H1 (cell line): Measurements from ENCODE around the gene SPATS2L. TPM values are rescaled to one million over a fixed set of nuclear protein-coding genes. Genes with fewer than 3 reads are reported as not detected.

ENCODE experiments used
- CTCF ChIA-PET: fragments of 300-600 bp; sonication (Branson Sonifier 250); formaldehyde crosslinking; loops from one replicate; lab custom pipeline; 2021; ENCODE audit not compliant: partially characterized antibody; lab: Charles Lee
- POLR2A ChIA-PET: fragments of 300-600 bp; sonication (Branson Sonifier 250); formaldehyde crosslinking; loops from one replicate; lab custom pipeline; 2021; ENCODE audit warnings: inconsistent platforms; ENCODE audit not compliant: partially characterized antibody; lab: Charles Lee
- DNase-seq, 2 experiments: peaks; one replicate each; pipeline versions ENCODE4 v3.0.0 to v3.0.0-alpha.2; 2010 to 2022; ENCODE audit warnings: low spot score in 2 of 2, low read depth in 1 of 2, mixed read lengths in 1 of 2
- FAIRE-seq: peaks from 2 replicates; lab custom pipeline; 2011; peaks lifted over from hg19 to GRCh38; lab: Jason Lieb, UNC
- H2AFZ ChIP-seq: 2 replicates; pipeline ENCODE4 v1.8.1; 2012; ENCODE audit warnings: low read length, inconsistent platforms
- H2AK5ac ChIP-seq: 2 replicates; pipeline ENCODE4 v1.6.1; 2013; ENCODE audit warnings: low read depth, low read length
- H2BK120ac ChIP-seq: replicated peaks from 2 replicates; pipeline ENCODE3; 2013; ENCODE audit warnings: low read depth, low read length, inconsistent platforms
- H2BK12ac ChIP-seq: 2 replicates; pipeline ENCODE4 v1.6.1; 2013; ENCODE audit warnings: low read depth, low read length
- H2BK15ac ChIP-seq: 2 replicates; pipeline ENCODE4 v1.6.1; 2013; ENCODE audit warnings: low read length
- H2BK20ac ChIP-seq: 2 replicates; pipeline ENCODE4 v1.6.1; 2013; ENCODE audit warnings: low read length
- H2BK5ac ChIP-seq: 2 replicates; pipeline ENCODE4 v1.6.1; 2013; ENCODE audit warnings: low read depth, low read length
- H3K14ac ChIP-seq: 2 replicates; pipeline ENCODE4 v1.6.1; 2013; ENCODE audit warnings: inconsistent platforms; ENCODE audit not compliant: insufficient read length
- H3K18ac ChIP-seq: 2 replicates; pipeline ENCODE4 v1.6.1; 2013; ENCODE audit warnings: low read length; ENCODE audit errors: extremely low read depth
- H3K23ac ChIP-seq: 2 replicates; pipeline ENCODE4 v1.6.1; 2013; ENCODE audit warnings: inconsistent platforms; ENCODE audit not compliant: insufficient read length
- H3K23me2 ChIP-seq: 2 replicates; pipeline ENCODE4 v1.6.1; 2013; ENCODE audit warnings: low read depth, low read length
- H3K27ac ChIP-seq: 2 replicates; pipeline ENCODE4 v1.6.1; 2011; ENCODE audit warnings: low read depth, low read length, inconsistent platforms
- H3K27me3 ChIP-seq, 4 experiments: replicated peaks in 1 of 4; 1 replicate in 1 of 4; 2 replicates in 3 of 4; pipeline versions ENCODE4 v1.6.1 to v1.8.1; 2011 to 2013; ENCODE audit warnings: low read length in 3 of 4, mild to moderate bottlenecking in 3 of 4, inconsistent platforms in 2 of 4, mixed read lengths in 2 of 4, moderate library complexity in 1 of 4; ENCODE audit not compliant: control insufficient read depth in 3 of 4, insufficient read depth in 3 of 4; ENCODE audit errors: extremely low read depth in 1 of 4
- H3K36me3 ChIP-seq, 4 experiments: 2 replicates each; pipeline versions ENCODE4 v1.6.1 to v1.8.1; 2011 to 2013; ENCODE audit warnings: mild to moderate bottlenecking in 4 of 4, low read length in 3 of 4, moderate library complexity in 2 of 4, control low read depth in 1 of 4, inconsistent platforms in 1 of 4; ENCODE audit not compliant: insufficient read depth in 4 of 4, control insufficient read depth in 2 of 4
- H3K4ac ChIP-seq: replicated peaks from 2 replicates; pipeline ENCODE3; 2013; ENCODE audit warnings: low read length, low read depth, mixed read lengths, inconsistent platforms; ENCODE audit not compliant: insufficient read length
- H3K4me1 ChIP-seq, 4 experiments: replicated peaks in 1 of 4; 1 replicate in 1 of 4; 2 replicates in 3 of 4; pipeline versions ENCODE4 v1.6.1 to v1.8.1; 2011 to 2013; ENCODE audit warnings: low read length in 3 of 4, inconsistent platforms in 2 of 4, mixed read lengths in 1 of 4; ENCODE audit not compliant: insufficient read depth in 4 of 4, control insufficient read depth in 3 of 4
- H3K4me2 ChIP-seq, 2 experiments: 2 replicates each; pipeline versions ENCODE4 v1.6.1 to v1.8.1; 2011 to 2013; ENCODE audit warnings: low read depth in 2 of 2, low read length in 2 of 2, control low read depth in 1 of 2, inconsistent platforms in 1 of 2, mild to moderate bottlenecking in 1 of 2; ENCODE audit not compliant: insufficient read depth in 1 of 2
- H3K4me3 ChIP-seq, 4 experiments: fragments of 200-600, 300-600 bp in 1 of 4; sonication (generic), shearing (Covaris generic), sonication (Bioruptor Twin) in 1 of 4; 2 replicates each; pipeline versions ENCODE4 v1.5.1 to v1.8.1; 2011 to 2016; ENCODE audit warnings: low read length in 4 of 4, low read depth in 3 of 4, control low read depth in 2 of 4, inconsistent platforms in 2 of 4, mild to moderate bottlenecking in 2 of 4, mixed read lengths in 1 of 4, moderate library complexity in 1 of 4; ENCODE audit not compliant: insufficient read depth in 2 of 4; ENCODE audit errors: extremely low read depth in 1 of 4
- H3K56ac ChIP-seq: replicated peaks from 2 replicates; pipeline ENCODE3; 2013; ENCODE audit warnings: low read depth, mild to moderate bottlenecking, mixed read lengths, low read length, inconsistent platforms; ENCODE audit not compliant: insufficient read length
- H3K79me1 ChIP-seq: 2 replicates; pipeline ENCODE4 v1.6.1; 2013; ENCODE audit warnings: low read depth, low read length, control low read depth
- H3K79me2 ChIP-seq, 2 experiments: 2 replicates each; pipeline versions ENCODE4 v1.6.1 to v1.8.1; 2012 to 2013; ENCODE audit warnings: low read length in 2 of 2, mild to moderate bottlenecking in 2 of 2, inconsistent platforms in 1 of 2; ENCODE audit not compliant: insufficient read depth in 2 of 2, control insufficient read depth in 1 of 2
- H3K9ac ChIP-seq, 4 experiments: replicated peaks in 1 of 4; 1 replicate in 1 of 4; 2 replicates in 3 of 4; pipeline versions ENCODE4 v1.6.1 to v1.8.1; 2011 to 2013; ENCODE audit warnings: low read depth in 3 of 4, low read length in 3 of 4, control low read depth in 2 of 4, mild to moderate bottlenecking in 2 of 4, moderate library complexity in 2 of 4, inconsistent platforms in 1 of 4; ENCODE audit errors: extremely low read depth in 1 of 4
- H3K9me3 ChIP-seq, 2 experiments: 2 replicates each; pipeline versions ENCODE4 v1.6.1 to v1.8.1; 2012 to 2013; ENCODE audit warnings: mild to moderate bottlenecking in 2 of 2, moderate library complexity in 2 of 2, control low read depth in 1 of 2, inconsistent platforms in 1 of 2, low read depth in 1 of 2, low read length in 1 of 2, mixed read lengths in 1 of 2; ENCODE audit not compliant: insufficient read depth in 2 of 2
- H4K20me1 ChIP-seq, 2 experiments: replicated peaks in 1 of 2; 2 replicates each; pipeline versions ENCODE3 to v1.8.1; 2011 to 2013; ENCODE audit warnings: inconsistent platforms in 2 of 2, low read length in 2 of 2, mild to moderate bottlenecking in 1 of 2; ENCODE audit not compliant: insufficient read depth in 2 of 2, control insufficient read depth in 1 of 2
- H4K5ac ChIP-seq: 2 replicates; pipeline ENCODE4 v1.6.1; 2013; ENCODE audit warnings: low read length, low read depth, mixed read lengths, inconsistent platforms; ENCODE audit not compliant: insufficient read length
- H4K8ac ChIP-seq: 2 replicates; pipeline ENCODE4 v1.8.0; 2013; ENCODE audit warnings: mild to moderate bottlenecking, moderate library complexity, low read length, inconsistent platforms; ENCODE audit not compliant: insufficient read depth; ENCODE audit errors: extremely low read depth
- H4K91ac ChIP-seq: replicated peaks from 2 replicates; pipeline ENCODE3; 2013; ENCODE audit warnings: low read length, mixed read lengths, inconsistent platforms; ENCODE audit not compliant: insufficient read length
- BCL11A ChIP-seq, 2 experiments: IDR thresholded peaks; one replicate each; pipeline ENCODE4 v1.6.1; 2011; ENCODE audit warnings: low read depth in 2 of 2, low read length in 2 of 2, mild to moderate bottlenecking in 2 of 2
- CBX5 ChIP-seq: fragments of 300-800, 300-1000 bp; sonication (generic); IDR thresholded peaks from 2 replicates; pipeline ENCODE4 v1.7.1; 2016; ENCODE audit warnings: antibody characterized with exemption, low read length, low read depth
- CBX8 ChIP-seq: fragments of 300-800, 300-1000 bp; sonication (generic); IDR thresholded peaks from 2 replicates; pipeline ENCODE4 v1.7.1; 2016; ENCODE audit warnings: low read depth, low read length, borderline replicate concordance
- CREB1 ChIP-seq: IDR thresholded peaks from 2 replicates; pipeline ENCODE4 v1.6.1; 2012; ENCODE audit warnings: inconsistent platforms
- FOSL1 ChIP-seq: IDR thresholded peaks from 2 replicates; pipeline ENCODE4 v1.6.1; 2011; ENCODE audit warnings: mild to moderate bottlenecking, low read depth, low read length, moderate library complexity; ENCODE audit not compliant: insufficient read depth
- GABPA ChIP-seq: IDR thresholded peaks from 2 replicates; pipeline ENCODE4 v1.6.1; 2011; ENCODE audit warnings: mild to moderate bottlenecking, low read length, moderate library complexity, borderline replicate concordance; ENCODE audit not compliant: insufficient read depth
- KDM1A ChIP-seq: fragments of 200-600, 300-600 bp; sonication (generic); IDR thresholded peaks from 2 replicates; pipeline ENCODE4 v1.7.1; 2016; ENCODE audit warnings: mild to moderate bottlenecking, low read length, borderline replicate concordance
- MAFK ChIP-seq: IDR thresholded peaks from 2 replicates; pipeline ENCODE4 v1.6.1; 2012; ENCODE audit warnings: low read depth, mild to moderate bottlenecking, improper control_type of control experiment, low read length
- RNF2 ChIP-seq: fragments of 200-900, 300-1000 bp; sonication (generic); IDR thresholded peaks from 2 replicates; pipeline ENCODE4 v1.7.1; 2016; ENCODE audit warnings: borderline replicate concordance, low read depth, mild to moderate bottlenecking, antibody characterized with exemption, low read length; ENCODE audit not compliant: poor library complexity, severe bottlenecking; ENCODE audit errors: missing control alignments
- SAP30 ChIP-seq: fragments of 300-600 bp; sonication (generic); IDR thresholded peaks from 2 replicates; pipeline ENCODE4 v1.7.1; 2012; ENCODE audit warnings: low read length, moderate library complexity, mild to moderate bottlenecking, inconsistent platforms; ENCODE audit not compliant: insufficient read depth, insufficient replicate concordance
- SP1 ChIP-seq: IDR thresholded peaks from 2 replicates; pipeline ENCODE4 v1.6.1; 2011; ENCODE audit warnings: low read depth, low read length
- WGBS, 2 experiments: shearing (Covaris generic) in 1 of 2; methylation state at CpG; one replicate each; pipeline versions ENCODE4 v1.1.6 to v1.1.7; 2013 to 2015; ENCODE audit warnings: low lambda C conversion rate in 2 of 2, mixed read lengths in 2 of 2, inconsistent platforms in 1 of 2, low coverage in 1 of 2, missing lambda C conversion rate in 1 of 2; ENCODE audit not compliant: insufficient replicate concordance in 2 of 2, insufficient coverage in 1 of 2, insufficient read length in 1 of 2; ENCODE audit errors: extremely low coverage in 1 of 2, missing lambda C conversion rate in 1 of 2; 5-methylcytosine and 5-hydroxymethylcytosine counted together
- polyA plus RNA-seq, 7 experiments: library from polyadenylated mRNA; depleted of rRNA in 3 of 7; stranded (reverse) in 5 of 7; unstranded in 2 of 7; fragments of >200 nt in 5 of 7; fragments of 200-250 nt in 2 of 7; gene quantifications; 1 replicate in 5 of 7; 2 replicates in 1 of 7; 4 replicates in 1 of 7; pipeline versions ENCODE4 v1.2.1 to v1.2.3, GENCODE V29; 2011 to 2013; ENCODE audit warnings: missing spikeins in 2 of 7, mixed read lengths in 2 of 7
- total RNA-seq: library from RNA; stranded (reverse); fragmentation: NEBNext Ultra II Directional; extraction: Animal tissue kit (Norgen Biotek cat#: 25700); gene quantifications from 2 replicates; pipeline ENCODE4 v1.2.1, GENCODE V29; 2021

Gene SPATS2L
- total and polyA plus RNA-seq, 2 of the 8 experiments (the other 6 are each of a cell fraction or from before 2014, with no cell fraction given): 67.3 to 189 TPM

GRCh38 chr2:200414367-200414766 lies 107.9 kb downstream of the SPATS2L start:
- no peak overlapping the region for H2BK20ac ChIP-seq
- H3K4ac ChIP-seq: no peak overlapping the region
- no peak overlapping the region for H3K4me2 ChIP-seq
- H4K20me1 ChIP-seq: no peaks in the 10 kb centered on the region
- no peak overlapping the region for H3K23ac ChIP-seq
- DNase-seq (no peak), FAIRE-seq (no peak)
- ChIA-PET CTCF (interaction anchor here (0.6 to 2.3 kb wide), 4 partner anchors 10 to 386 kb away, joined by 3 to 8 read pairs (median 4); no protein-coding TSS in a partner anchor), POLR2A (interaction anchor here (1.1 to 1.4 kb wide), 2 partner anchors 9 to 51 kb away, joined by 3 to 4 read pairs; no protein-coding TSS in a partner anchor)
- no peaks in the 10 kb centered on the region for H3K27me3 ChIP-seq
- no peak overlapping the region for H3K4me3 ChIP-seq
- no peak overlapping the region for H4K5ac ChIP-seq
- H3K18ac ChIP-seq: no peak overlapping the region
- H2AK5ac ChIP-seq: no peak overlapping the region
- H3K79me2 ChIP-seq: 0 out of 4 replicates have a peak, but pooled peaks cover 0 to 7% of the 10 kb centered on the region in 2 experiments
- no peaks in the 10 kb centered on the region for H3K9me3 ChIP-seq
- TF ChIP-seq MAFK: no peak
- no peak for TF ChIP-seq CBX5
- TF ChIP-seq KDM1A: no peak
- TF ChIP-seq CREB1: no peak
- TF ChIP-seq SAP30: no peak
- TF ChIP-seq FOSL1: no peak
- no peak for TF ChIP-seq GABPA
- TF ChIP-seq SP1: no peak
- TF ChIP-seq RNF2: no peak
- no peak for TF ChIP-seq BCL11A (IDR thresholded peaks at IDR 0.05; ENCODE audit: low read depth in 2 of 2, low read length in 2 of 2)
- TF ChIP-seq CBX8: no peak
- no peak overlapping the region for H2BK120ac ChIP-seq
- no peaks in the 10 kb centered on the region; the same call in 1 of the 2 replicates for H3K79me1 ChIP-seq
- H3K9ac ChIP-seq: no peak overlapping the region
- no peak overlapping the region for H2BK12ac ChIP-seq
- H3K56ac ChIP-seq: no peak overlapping the region
- no peak overlapping the region for H3K14ac ChIP-seq
- 88% methylated on average over 5 of the region's 5 CpGs; no CpG with 5 or more reads in 1 of the 2 experiments for WGBS, 2 experiments
- no peak overlapping the region for H3K27ac ChIP-seq
- no peak overlapping the region for H2AFZ ChIP-seq
- no peak overlapping the region for H4K91ac ChIP-seq
- no peak overlapping the region for H4K8ac ChIP-seq
- H2BK15ac ChIP-seq: no peak overlapping the region
- H3K23me2 ChIP-seq: no peaks in the 10 kb centered on the region
- no peak overlapping the region for H2BK5ac ChIP-seq
- H3K4me1 ChIP-seq: peaks cover 0 to 11% (median 3%) of the 10 kb centered on the region in 4 experiments; a peak in 3 of 7 replicates
- H3K36me3 ChIP-seq: peaks cover 0 to 34% (median 14%) of the 10 kb centered on the region in 4 experiments; a peak in 6 of 8 replicates
